Ascending aorta (tissue), 2 donors: ENCODE data around the gene TXLNG. TPM values are rescaled to one million over a fixed set of nuclear protein-coding genes. Genes with fewer than 3 reads are reported as not detected.
A peak's percentile ranks its signal among the peaks of the same experiment; 100 is the strongest.

Source experiments
- DNase-seq, 2 donors: peaks; one replicate each; pipeline ENCODE4 v3.0.0-alpha.2; 2019; ENCODE audit warnings: low spot score in 2 of 2
- H3K27ac ChIP-seq, 2 donors: fragments of 200-600 bp; sonication (generic); one replicate each; pipeline ENCODE4 v1.5.1; 2016 to 2017; ENCODE audit warnings: mild to moderate bottlenecking in 1 of 2
- H3K27me3 ChIP-seq: fragments of 200-600 bp; sonication (generic); one replicate; pipeline ENCODE4 v1.5.1; 2017
- H3K36me3 ChIP-seq, 2 donors: fragments of 200-600 bp; sonication (generic); one replicate each; pipeline ENCODE4 v1.5.1; 2016
- H3K4me1 ChIP-seq, 2 donors: fragments of 200-600 bp; sonication (generic); one replicate each; pipeline ENCODE4 v1.5.1; 2016 to 2017; ENCODE audit warnings: mild to moderate bottlenecking in 1 of 2
- H3K4me3 ChIP-seq, 2 donors: fragments of 200-600 bp; sonication (generic); one replicate each; pipeline ENCODE4 v1.5.1; 2016 to 2017; ENCODE audit warnings: mild to moderate bottlenecking in 1 of 2
- H3K9me3 ChIP-seq, 2 donors: fragments of 200-600 bp; sonication (generic); one replicate each; pipeline ENCODE4 v1.5.1; 2016
- CTCF ChIP-seq, 3 experiments: fragments of 200-600 bp in 2 of 3; fragments of 450-650 bp in 1 of 3; sonication (generic) in 2 of 3; IDR thresholded peaks; one replicate each; pipeline ENCODE4 v1.5.1; 2016 to 2019; ENCODE audit warnings: antibody characterized with exemption in 3 of 3, mild to moderate bottlenecking in 1 of 3, moderate library complexity in 1 of 3
- intact Hi-C: fragments of 100-400 bp; cut with DNase I; formaldehyde crosslinking; loops from one replicate; pipeline ENCODE4 v1.15.1; 2023
- total RNA-seq: library from RNA; depleted of rRNA; stranded (reverse); fragments of >200 nt; gene quantifications from one replicate; pipeline ENCODE4 v1.1.0, GENCODE V29; 2016

TXLNG gene
- total RNA-seq, 1 donor from 2014 or later: 3.9 TPM

DNA sequence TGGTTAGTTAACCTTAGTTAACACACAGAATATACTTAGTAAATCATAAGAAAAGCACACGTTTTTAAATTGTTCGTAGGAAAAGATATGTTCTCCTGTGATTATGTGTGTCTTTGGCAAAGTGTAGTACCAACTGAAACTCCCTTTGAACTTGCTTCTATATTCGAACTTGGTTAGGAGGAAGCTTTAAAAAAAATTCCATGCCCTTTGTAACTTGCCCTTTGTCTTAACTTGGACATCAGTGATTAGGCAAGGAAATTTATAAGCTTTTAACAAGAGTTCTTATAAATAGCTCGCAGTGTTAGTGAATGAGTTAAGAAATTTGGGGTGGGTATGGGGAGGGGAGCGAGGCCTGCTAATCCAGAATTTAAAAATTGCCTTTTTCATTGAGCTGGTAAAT, 33.4 kb downstream of the TXLNG start:
- Histone ChIP-seq H3K4me3 (no peak overlapping the region), H3K27me3 (no peaks in the 10 kb centered on the region), H3K9me3 (no peaks in the 10 kb centered on the region), H3K27ac (no peak overlapping the region), H3K36me3 (peaks cover 13 to 46% of the 10 kb centered on the region in 2 donors), H3K4me1 (no peaks in the 10 kb centered on the region)
- TF ChIP-seq CTCF (IDR thresholded peaks at IDR 0.05): no peak
- no peak for DNase-seq
- intact Hi-C loops: no loop called here

DNA sequence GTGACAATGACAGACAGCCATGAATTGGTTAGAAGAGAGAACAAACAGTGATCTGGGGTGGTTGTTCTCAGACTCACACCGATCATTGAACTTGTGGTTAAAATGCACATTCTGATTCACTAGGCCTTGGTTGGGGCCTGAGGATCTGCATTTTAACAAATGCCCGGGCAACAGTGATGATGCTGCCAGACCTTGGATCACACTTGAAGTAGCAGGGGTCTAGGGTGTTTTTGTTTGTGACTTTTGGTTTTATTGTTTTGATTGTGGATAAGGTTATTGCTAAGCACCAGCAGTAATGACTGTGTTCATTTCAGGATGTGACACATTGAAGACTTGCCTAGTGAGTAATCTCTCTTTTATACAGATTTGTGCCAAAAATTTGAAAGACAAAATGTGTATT, 36.5 kb downstream of the TXLNG start:
- peaks cover 13 to 46% of the 10 kb centered on the region in 2 donors for H3K36me3 ChIP-seq
- DNase-seq: no peak
- H3K9me3 ChIP-seq: no peaks in the 10 kb centered on the region
- intact Hi-C loops: no loop called here
- H3K27me3 ChIP-seq: no peaks in the 10 kb centered on the region
- no peak overlapping the region for H3K27ac ChIP-seq
- no peak overlapping the region for H3K4me3 ChIP-seq
- no peak for TF ChIP-seq CTCF (IDR thresholded peaks at IDR 0.05)
- no peaks in the 10 kb centered on the region for H3K4me1 ChIP-seq

GRCh38 chrX:16825264-16826035, 39.2 kb downstream of the TXLNG start:
- no peaks in the 10 kb centered on the region for H3K9me3 ChIP-seq
- no peaks in the 10 kb centered on the region for H3K27me3 ChIP-seq
- no peak for DNase-seq
- H3K4me3 ChIP-seq: no peak overlapping the region
- H3K36me3 ChIP-seq: peaks cover 3 to 45% of the 10 kb centered on the region in 2 donors
- intact Hi-C loops: loop anchor here (1.0 to 5.0 kb wide), 6 partner anchors 67 to 552 kb away; partner anchors contain the start of gene NHS
- no peak overlapping the region for H3K27ac ChIP-seq
- peaks cover 0 to 3% of the 10 kb centered on the region in 2 donors for H3K4me1 ChIP-seq
- no peak for TF ChIP-seq CTCF (IDR thresholded peaks at IDR 0.05)

- no peak for DNase-seq
- H3K27ac ChIP-seq: peak overlapping the region in 1 of 2 donors; percentile 61
- no peaks in the 10 kb centered on the region for H3K9me3 ChIP-seq
- peak; percentile 24 to 59 (median 33) for TF ChIP-seq CTCF (IDR thresholded peaks at IDR 0.05)
- no peak overlapping the region for H3K4me3 ChIP-seq
- no peaks in the 10 kb centered on the region for H3K27me3 ChIP-seq
- H3K4me1 ChIP-seq: peaks cover 0 to 3% of the 10 kb centered on the region in 2 donors
- intact Hi-C loops: loop anchor here (1.0 to 5.0 kb wide), 6 partner anchors 66 to 551 kb away; partner anchors contain the start of gene NHS
- H3K36me3 ChIP-seq: peaks cover 3 to 44% of the 10 kb centered on the region in 2 donors
Observed at GRCh38 chrX:16826207-16826606, 39.9 kb downstream of the TXLNG start.

DNA sequence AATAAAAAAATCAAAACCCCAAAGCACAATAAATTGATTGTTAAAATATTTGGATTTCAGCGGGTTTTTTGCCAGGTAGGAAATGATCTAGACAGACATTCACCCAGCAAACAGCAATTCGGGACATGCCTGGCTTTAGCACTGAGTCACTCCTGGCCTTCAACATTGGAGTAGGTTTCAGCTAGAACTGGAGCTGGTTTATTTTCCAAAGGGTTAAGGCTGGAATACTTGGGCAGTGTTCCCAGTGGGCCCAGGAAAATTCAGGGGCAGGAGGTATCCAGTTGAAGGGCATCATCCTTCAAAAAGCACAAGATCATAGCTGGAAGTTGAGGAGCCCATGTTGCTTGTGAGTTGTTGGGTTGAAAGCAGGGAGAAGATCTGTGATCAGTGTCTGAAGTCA, 41.0 kb downstream of the TXLNG start:
- H3K4me3 ChIP-seq: no peak overlapping the region
- intact Hi-C loops: loop anchor here (5.0 kb wide), 5 partner anchors 205 to 550 kb away; partner anchors contain the start of gene NHS
- no peaks in the 10 kb centered on the region for H3K9me3 ChIP-seq
- H3K4me1 ChIP-seq: peaks cover 0 to 3% of the 10 kb centered on the region in 2 donors
- TF ChIP-seq CTCF (IDR thresholded peaks at IDR 0.05): no peak
- H3K27me3 ChIP-seq: no peaks in the 10 kb centered on the region
- no peak for DNase-seq
- H3K27ac ChIP-seq: peak overlapping the region; percentile 38 to 61
- peaks cover 10 to 50% of the 10 kb centered on the region in 2 donors for H3K36me3 ChIP-seq
